Keratinocyte (primary cell): ENCODE results near the gene CLCN1.

Source experiments
- EZH2 ChIP-seq: IDR thresholded peaks from one replicate; pipeline ENCODE4 v1.6.1; 2012; ENCODE audit warnings: inconsistent platforms, mild to moderate bottlenecking, low read length, moderate library complexity
- TF ChIP-seq, protein P1 (sequence below), 3 experiments: IDR thresholded peaks in 1 of 3; conservative IDR thresholded peaks in 1 of 3; optimal IDR thresholded peaks in 1 of 3; 2 replicates in 2 of 3; 3 replicates in 1 of 3; pipeline versions ENCODE3 to v1.5.1; 2011; ENCODE audit warnings: low read length in 3 of 3, mild to moderate bottlenecking in 3 of 3, moderate library complexity in 2 of 3, control low read depth in 1 of 3, inconsistent platforms in 1 of 3; ENCODE audit not compliant: insufficient read depth in 2 of 3; ENCODE audit errors: extremely low read depth in 1 of 3

GRCh38 chr7:143327903-143328302 is 12.0 kb downstream of the CLCN1 start:
- TF ChIP-seq, protein P1, sequence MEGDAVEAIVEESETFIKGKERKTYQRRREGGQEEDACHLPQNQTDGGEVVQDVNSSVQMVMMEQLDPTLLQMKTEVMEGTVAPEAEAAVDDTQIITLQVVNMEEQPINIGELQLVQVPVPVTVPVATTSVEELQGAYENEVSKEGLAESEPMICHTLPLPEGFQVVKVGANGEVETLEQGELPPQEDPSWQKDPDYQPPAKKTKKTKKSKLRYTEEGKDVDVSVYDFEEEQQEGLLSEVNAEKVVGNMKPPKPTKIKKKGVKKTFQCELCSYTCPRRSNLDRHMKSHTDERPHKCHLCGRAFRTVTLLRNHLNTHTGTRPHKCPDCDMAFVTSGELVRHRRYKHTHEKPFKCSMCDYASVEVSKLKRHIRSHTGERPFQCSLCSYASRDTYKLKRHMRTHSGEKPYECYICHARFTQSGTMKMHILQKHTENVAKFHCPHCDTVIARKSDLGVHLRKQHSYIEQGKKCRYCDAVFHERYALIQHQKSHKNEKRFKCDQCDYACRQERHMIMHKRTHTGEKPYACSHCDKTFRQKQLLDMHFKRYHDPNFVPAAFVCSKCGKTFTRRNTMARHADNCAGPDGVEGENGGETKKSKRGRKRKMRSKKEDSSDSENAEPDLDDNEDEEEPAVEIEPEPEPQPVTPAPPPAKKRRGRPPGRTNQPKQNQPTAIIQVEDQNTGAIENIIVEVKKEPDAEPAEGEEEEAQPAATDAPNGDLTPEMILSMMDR (optimal IDR thresholded peaks at IDR 0.05 in 1 of 3, IDR thresholded peaks at IDR 0.05 in 1 of 3, conservative IDR thresholded peaks at IDR 0.05 in 1 of 3; ENCODE audit: extremely low read depth in 1 of 3, insufficient read depth in 2 of 3, low read length in 3 of 3), result no peak
- TF ChIP-seq EZH2, result no peak
